ENCODE measurements around the gene MALRD1. TPM values are rescaled to one million over a fixed set of nuclear protein-coding genes. Genes with fewer than 3 reads are reported as not detected.

Gene MALRD1
- total RNA-seq, 4 donors from 2014 or later = 1.1 to 6.2 TPM; not detected in 2

GRCh38 chr10:19663344-19663743 lies 614.7 kb downstream of the MALRD1 start:
- no peak overlapping the region for H3K27ac ChIP-seq
- DNase-seq = no peak
- H3K36me3 ChIP-seq = no peaks in the 10 kb centered on the region
- no peak for TF ChIP-seq POLR2A (IDR thresholded peaks at IDR 0.05)
- TF ChIP-seq, protein P1, sequence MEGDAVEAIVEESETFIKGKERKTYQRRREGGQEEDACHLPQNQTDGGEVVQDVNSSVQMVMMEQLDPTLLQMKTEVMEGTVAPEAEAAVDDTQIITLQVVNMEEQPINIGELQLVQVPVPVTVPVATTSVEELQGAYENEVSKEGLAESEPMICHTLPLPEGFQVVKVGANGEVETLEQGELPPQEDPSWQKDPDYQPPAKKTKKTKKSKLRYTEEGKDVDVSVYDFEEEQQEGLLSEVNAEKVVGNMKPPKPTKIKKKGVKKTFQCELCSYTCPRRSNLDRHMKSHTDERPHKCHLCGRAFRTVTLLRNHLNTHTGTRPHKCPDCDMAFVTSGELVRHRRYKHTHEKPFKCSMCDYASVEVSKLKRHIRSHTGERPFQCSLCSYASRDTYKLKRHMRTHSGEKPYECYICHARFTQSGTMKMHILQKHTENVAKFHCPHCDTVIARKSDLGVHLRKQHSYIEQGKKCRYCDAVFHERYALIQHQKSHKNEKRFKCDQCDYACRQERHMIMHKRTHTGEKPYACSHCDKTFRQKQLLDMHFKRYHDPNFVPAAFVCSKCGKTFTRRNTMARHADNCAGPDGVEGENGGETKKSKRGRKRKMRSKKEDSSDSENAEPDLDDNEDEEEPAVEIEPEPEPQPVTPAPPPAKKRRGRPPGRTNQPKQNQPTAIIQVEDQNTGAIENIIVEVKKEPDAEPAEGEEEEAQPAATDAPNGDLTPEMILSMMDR (IDR thresholded peaks at IDR 0.05) = no peak
- H3K9me3 ChIP-seq = no peaks in the 10 kb centered on the region
- no peaks in the 10 kb centered on the region for H3K27me3 ChIP-seq
- no peak overlapping the region for H3K4me3 ChIP-seq
- H3K4me1 ChIP-seq = no peaks in the 10 kb centered on the region
- intact Hi-C loops (cut with DNase I; ENCODE audit: low total_unique reads) = no loop called here

- no peaks in the 10 kb centered on the region for H3K36me3 ChIP-seq
- intact Hi-C loops (cut with DNase I; ENCODE audit: low total_unique reads) = no loop called here
- no peaks in the 10 kb centered on the region for H3K4me1 ChIP-seq
- H3K27ac ChIP-seq = no peak overlapping the region
- TF ChIP-seq POLR2A (IDR thresholded peaks at IDR 0.05) = no peak
- TF ChIP-seq, protein P1 (IDR thresholded peaks at IDR 0.05) = no peak
- no peaks in the 10 kb centered on the region for H3K9me3 ChIP-seq
- no peak for DNase-seq
- no peaks in the 10 kb centered on the region for H3K27me3 ChIP-seq
- H3K4me3 ChIP-seq = no peak overlapping the region
Measured at GRCh38 chr10:19668116-19668515, 619.5 kb downstream of the MALRD1 start.

GRCh38 chr10:19676063-19676462 lies 627.5 kb downstream of the MALRD1 start:
- DNase-seq = no peak
- H3K27ac ChIP-seq = no peak overlapping the region
- no peaks in the 10 kb centered on the region for H3K9me3 ChIP-seq
- H3K4me1 ChIP-seq = no peaks in the 10 kb centered on the region
- H3K27me3 ChIP-seq = no peaks in the 10 kb centered on the region
- TF ChIP-seq, protein P1 (IDR thresholded peaks at IDR 0.05) = no peak
- no peak for TF ChIP-seq POLR2A (IDR thresholded peaks at IDR 0.05)
- H3K36me3 ChIP-seq = no peaks in the 10 kb centered on the region
- no peak overlapping the region for H3K4me3 ChIP-seq
- intact Hi-C loops (cut with DNase I; ENCODE audit: low total_unique reads) = no loop called here

GRCh38 chr10:19683356-19683755 lies 634.8 kb downstream of the MALRD1 start:
- no peak overlapping the region for H3K4me3 ChIP-seq
- no peaks in the 10 kb centered on the region for H3K36me3 ChIP-seq
- H3K4me1 ChIP-seq = no peaks in the 10 kb centered on the region
- no peaks in the 10 kb centered on the region for H3K27me3 ChIP-seq
- intact Hi-C loops (cut with DNase I; ENCODE audit: low total_unique reads) = no loop called here
- DNase-seq = no peak
- no peak overlapping the region for H3K27ac ChIP-seq
- no peak for TF ChIP-seq POLR2A (IDR thresholded peaks at IDR 0.05)
- TF ChIP-seq, protein P1 (IDR thresholded peaks at IDR 0.05) = no peak
- H3K9me3 ChIP-seq = no peaks in the 10 kb centered on the region

DNA sequence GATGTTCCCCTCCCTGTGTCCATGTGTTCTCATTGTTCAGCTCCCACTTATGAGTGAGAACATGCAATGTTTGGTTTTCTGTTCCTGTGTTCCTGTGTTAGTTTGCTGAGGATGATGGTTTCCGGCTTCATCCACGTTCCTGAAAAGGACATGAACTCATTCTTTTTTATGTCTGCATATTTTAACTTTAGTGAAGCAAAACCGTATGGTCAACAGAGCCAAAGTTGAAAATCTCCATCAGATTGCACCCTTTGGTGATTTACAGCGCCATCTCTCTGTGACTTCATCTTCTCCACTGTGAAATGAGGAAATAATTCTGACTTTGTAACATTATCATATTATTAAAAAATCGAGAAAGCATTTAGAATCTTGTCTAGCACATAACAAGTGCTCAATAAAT lies 635.4 kb downstream of the MALRD1 start:
- Histone ChIP-seq H3K4me1 (no peaks in the 10 kb centered on the region), H3K4me3 (no peak overlapping the region), H3K36me3 (no peaks in the 10 kb centered on the region), H3K9me3 (no peaks in the 10 kb centered on the region), H3K27me3 (no peaks in the 10 kb centered on the region), H3K27ac (no peak overlapping the region)
- no peak for DNase-seq
- no peak for TF ChIP-seq POLR2A (IDR thresholded peaks at IDR 0.05)
- TF ChIP-seq, protein P1 (IDR thresholded peaks at IDR 0.05) = no peak
- intact Hi-C loops (cut with DNase I; ENCODE audit: low total_unique reads) = no loop called here

Measured in uterus (tissue), 4 donors.